Lower lobe of right lung (tissue), 2 donors: ENCODE measurements around the gene PRKD3. TPM values are rescaled to one million over a fixed set of nuclear protein-coding genes. Genes with fewer than 3 reads are reported as not detected.

Experiments used
- ATAC-seq, 2 donors: fragments of 200-7000 bp; cut with Tn5 transposase; one replicate each; pipeline ENCODE4 v1.9.1; 2020 to 2022; ENCODE audit warnings: mild to moderate bottlenecking in 2 of 2, moderate library complexity in 2 of 2
- DNase-seq: peaks from one replicate; pipeline ENCODE4 v3.0.0-alpha.2; 2020
- H3K27ac ChIP-seq: fragments of 200-600 bp; one replicate; pipeline ENCODE4 v1.8.0; 2022
- H3K27me3 ChIP-seq: fragments of 200-600 bp; one replicate; pipeline ENCODE4 v1.8.0; 2022; ENCODE audit warnings: low read depth
- H3K36me3 ChIP-seq: fragments of 200-600 bp; one replicate; pipeline ENCODE4 v1.8.0; 2022; ENCODE audit warnings: mild to moderate bottlenecking
- H3K4me1 ChIP-seq: fragments of 200-600 bp; one replicate; pipeline ENCODE4 v1.8.0; 2022
- H3K4me3 ChIP-seq: fragments of 200-600 bp; one replicate; pipeline ENCODE4 v1.8.0; 2022; ENCODE audit warnings: mild to moderate bottlenecking
- H3K9me3 ChIP-seq: fragments of 200-600 bp; one replicate; pipeline ENCODE4 v1.8.0; 2022
- CTCF ChIP-seq: fragments of 200-600 bp; IDR thresholded peaks from one replicate; pipeline ENCODE4 v1.8.0; 2022; ENCODE audit warnings: antibody characterized with exemption, mild to moderate bottlenecking
- intact Hi-C: fragments of 100-400 bp; cut with DNase I; formaldehyde crosslinking; loops from one replicate; pipeline ENCODE4 v1.11.0; 2022
- total RNA-seq: library from RNA; stranded (reverse); fragmentation: NEBNext Ultra II Directional; extraction: Animal tissue kit (Norgen Biotek cat#: 25700); gene quantifications from one replicate; pipeline ENCODE4 v1.2.1, GENCODE V29; 2021
- donor health status: DM: no; HTN: yes; CAD: no; lungs with severe emphysema.

The PRKD3 gene
- total RNA-seq, 1 donor from 2014 or later, result 39.3 TPM

- Histone ChIP-seq H3K27ac (no peak overlapping the region), H3K4me3 (no peak overlapping the region), H3K27me3 (no peaks in the 10 kb centered on the region), H3K9me3 (no peaks in the 10 kb centered on the region), H3K36me3 (peaks cover 73% of the 10 kb centered on the region), H3K4me1 (no peaks in the 10 kb centered on the region)
- no peak for ATAC-seq
- DNase-seq, result no peak
- TF ChIP-seq CTCF, result no peak
- intact Hi-C loops, result no loop called here
Observed at GRCh38 chr2:37284381-37284780, 40.3 kb downstream of the PRKD3 start.

GRCh38 chr2:37283207-37283606, 41.4 kb downstream of the PRKD3 start:
- Histone ChIP-seq H3K36me3 (peaks cover 74% of the 10 kb centered on the region), H3K4me3 (no peak overlapping the region), H3K27me3 (no peaks in the 10 kb centered on the region), H3K4me1 (no peaks in the 10 kb centered on the region), H3K9me3 (no peaks in the 10 kb centered on the region), H3K27ac (no peak overlapping the region)
- ATAC-seq (no peak), DNase-seq (no peak)
- intact Hi-C loops, result no loop called here
- TF ChIP-seq CTCF, result no peak

- Histone ChIP-seq H3K9me3 (no peaks in the 10 kb centered on the region), H3K27me3 (no peaks in the 10 kb centered on the region), H3K4me1 (no peaks in the 10 kb centered on the region), H3K4me3 (no peak overlapping the region), H3K36me3 (peaks cover 74% of the 10 kb centered on the region), H3K27ac (no peak overlapping the region)
- no peak for TF ChIP-seq CTCF
- ATAC-seq (no peak), DNase-seq (no peak)
- intact Hi-C loops, result no loop called here
Observed at GRCh38 chr2:37282746-37283145, 41.9 kb downstream of the PRKD3 start.

- H3K36me3 ChIP-seq, result peaks cover 75% of the 10 kb centered on the region
- H3K27ac ChIP-seq, result no peak overlapping the region
- H3K4me3 ChIP-seq, result no peak overlapping the region
- no peaks in the 10 kb centered on the region for H3K27me3 ChIP-seq
- DNase-seq (no peak), ATAC-seq (no peak)
- intact Hi-C loops, result no loop called here
- no peaks in the 10 kb centered on the region for H3K9me3 ChIP-seq
- no peak for TF ChIP-seq CTCF
- H3K4me1 ChIP-seq, result no peaks in the 10 kb centered on the region
Observed at GRCh38 chr2:37281916-37282315, 42.7 kb downstream of the PRKD3 start.

- ATAC-seq, result no peak
- H3K9me3 ChIP-seq, result no peaks in the 10 kb centered on the region
- no peak for DNase-seq
- H3K4me1 ChIP-seq, result no peaks in the 10 kb centered on the region
- H3K4me3 ChIP-seq, result no peak overlapping the region
- intact Hi-C loops, result no loop called here
- H3K36me3 ChIP-seq, result peaks cover 92% of the 10 kb centered on the region
- no peaks in the 10 kb centered on the region for H3K27me3 ChIP-seq
- no peak overlapping the region for H3K27ac ChIP-seq
- no peak for TF ChIP-seq CTCF
Observed at GRCh38 chr2:37276291-37276690, 48.3 kb downstream of the PRKD3 start.

Other genes with a start within 250 kb of the PRKD3 start
- 33.9 TPM for gene HEATR5B, start 240.5 kb downstream of the PRKD3 start, total RNA-seq
- 10.8 TPM for gene GPATCH11, start 240.3 kb downstream of the PRKD3 start, total RNA-seq
- gene EIF2AK2, start 167.9 kb downstream of the PRKD3 start, total RNA-seq, result 69.2 TPM
- gene SULT6B1, start 136.2 kb downstream of the PRKD3 start, total RNA-seq, result not detected
- 38.5 TPM for gene CEBPZOS, start 128.3 kb downstream of the PRKD3 start, total RNA-seq
- 45.3 TPM for gene CEBPZ, start 93.2 kb downstream of the PRKD3 start, total RNA-seq
- 18.3 TPM for gene NDUFAF7, start 93.2 kb downstream of the PRKD3 start, total RNA-seq
- 8.6 TPM for gene QPCT, start 19.8 kb upstream of the PRKD3 start, total RNA-seq